Motor neuron (in vitro differentiated cells): ENCODE data around the gene SULT1A2. TPM values are rescaled to one million over a fixed set of nuclear protein-coding genes. Genes with fewer than 3 reads are reported as not detected.
"Not testable (repeated sequence)": the region's sequence is repeated elsewhere in the genome, so short reads cannot be mapped to it uniquely, and the experiment has no call there.

ENCODE experiments used
- ATAC-seq, 8 experiments: fragments of 200-7000 bp; cut with Tn5 transposase; replicated peaks in 6 of 8; 2 replicates each; pipeline ENCODE4 v1.8.0; 2021; ENCODE audit warnings: mild to moderate bottlenecking in 8 of 8, moderate library complexity in 8 of 8
- H3K27ac ChIP-seq, 2 donors: fragments of 250-450 bp; sonication (Bioruptor Pico); 2 replicates each; pipeline ENCODE4 v1.9.0; 2021; ENCODE audit warnings: antibody characterized with exemption in 2 of 2, mild to moderate bottlenecking in 2 of 2, moderate library complexity in 1 of 2
- H3K4me1 ChIP-seq, 2 donors: fragments of 250-450 bp; sonication (Bioruptor Pico); replicated peaks in 1 of 2; 2 replicates each; pipeline ENCODE4 v1.6.1; 2021; ENCODE audit warnings: antibody characterized with exemption in 2 of 2, mild to moderate bottlenecking in 2 of 2, moderate library complexity in 1 of 2
- H3K4me3 ChIP-seq, 5 donors: fragments of 250-450 bp; sonication (Bioruptor Pico); 2 replicates each; pipeline ENCODE4 v1.9.0; 2021; ENCODE audit warnings: antibody characterized with exemption in 5 of 5, mild to moderate bottlenecking in 5 of 5, moderate library complexity in 4 of 5
- WGBS, 10 experiments: fragments of 450-650 bp; shearing (Covaris generic); methylation state at CpG; one replicate each; pipeline ENCODE4 v1.0.0; 2022; 5-methylcytosine and 5-hydroxymethylcytosine counted together
- in situ Hi-C, 9 experiments: fragments of 400-800 bp; cut with MboI; loops; one replicate each; pipeline ENCODE4 v1.15.0; 2021; ENCODE audit warnings: low sequenced_read_pairs in 9 of 9, low pct_unique_long_range_greater_than_20kb in 2 of 9; ENCODE audit not compliant: unreplicated experiment in 9 of 9
- total RNA-seq, 8 experiments: library from RNA; unstranded; fragments of 300-600 nt; gene quantifications; 2 replicates each; pipeline versions ENCODE4 v1.2.3 to v1.2.4, GENCODE V29; 2022

The SULT1A2 gene
- total RNA-seq = 1 to 10 TPM in 1 of 8 experiments, under 1 TPM in 6, not detected in 1; 0.11 to 1.2 (median 0.21) TPM

- Histone ChIP-seq H3K27ac (no peak within 1 kb of the TSS), H3K4me1 (peaks cover 8 to 12% of the 10 kb centered on the region in 2 donors), H3K4me3 (no peak within 1 kb of the TSS)
- whole genome bisulfite sequencing, 10 experiments = 20 to 50% methylated on average over 2 to 3 of the region's 11 CpGs; no CpG with 5 or more reads in 8 of the 10 experiments
- in situ Hi-C loops = no loop called here
- ATAC-seq = peak in 1 of 8 experiments; percentile 31
Measured at GRCh38 chr16:28596840-28597691, at the start of gene SULT1A2. Gene SULT1A2 (minus strand): TSS chr16:28597050. CDS start chr16:28595930, 1,120 bp downstream.

GRCh38 chr16:28639959-28640358 is 43.1 kb upstream of the SULT1A2 start:
- H3K27ac ChIP-seq, H3K4me3 ChIP-seq, in situ Hi-C loops, ATAC-seq, H3K4me1 ChIP-seq: not testable (repeated sequence)
- no CpG with 5 or more reads among the region's 2 CpGs for WGBS, 10 experiments

DNA sequence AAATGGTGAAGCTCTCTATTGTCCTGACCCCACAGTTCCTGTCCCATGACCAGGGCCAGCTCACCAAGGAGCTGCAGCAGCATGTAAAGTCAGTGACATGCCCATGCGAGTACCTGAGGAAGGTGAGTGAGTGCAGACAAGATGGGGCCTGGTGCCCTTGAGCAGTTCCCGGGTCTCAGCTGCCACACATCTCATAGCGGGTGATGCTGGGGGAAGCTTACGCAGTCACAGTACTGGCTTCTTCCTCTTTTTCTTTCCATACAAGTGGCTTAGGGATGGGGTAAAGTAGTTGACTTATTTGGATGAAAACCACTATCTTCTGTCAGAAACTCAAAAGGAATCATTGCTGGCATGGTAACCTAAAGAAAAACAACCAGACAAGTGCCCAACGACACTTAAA is 41.5 kb upstream of the SULT1A2 start:
- H3K4me1 ChIP-seq, H3K27ac ChIP-seq, ATAC-seq, in situ Hi-C loops, H3K4me3 ChIP-seq: not testable (repeated sequence)
- no CpG with 5 or more reads among the region's 5 CpGs for WGBS, 10 experiments

- H3K27ac ChIP-seq, ATAC-seq, in situ Hi-C loops, H3K4me1 ChIP-seq, H3K4me3 ChIP-seq: not testable (repeated sequence)
- no CpG with 5 or more reads among the region's 1 CpG for WGBS, 10 experiments
Measured at GRCh38 chr16:28637765-28638164, 40.9 kb upstream of the SULT1A2 start, which contains the start of gene NPIPB8. Gene NPIPB8 (plus strand): TSS chr16:28638065. CDS start chr16:28638361, 296 bp downstream.

- H3K4me1 ChIP-seq, H3K27ac ChIP-seq, H3K4me3 ChIP-seq, ATAC-seq, in situ Hi-C loops: not testable (repeated sequence)
- 0 to 86% (median 61%) methylated on average over 1 to 3 of the region's 5 CpGs; no CpG with 5 or more reads in 6 of the 10 experiments for WGBS, 10 experiments
Measured at GRCh38 chr16:28636093-28636823, 39.4 kb upstream of the SULT1A2 start.

DNA sequence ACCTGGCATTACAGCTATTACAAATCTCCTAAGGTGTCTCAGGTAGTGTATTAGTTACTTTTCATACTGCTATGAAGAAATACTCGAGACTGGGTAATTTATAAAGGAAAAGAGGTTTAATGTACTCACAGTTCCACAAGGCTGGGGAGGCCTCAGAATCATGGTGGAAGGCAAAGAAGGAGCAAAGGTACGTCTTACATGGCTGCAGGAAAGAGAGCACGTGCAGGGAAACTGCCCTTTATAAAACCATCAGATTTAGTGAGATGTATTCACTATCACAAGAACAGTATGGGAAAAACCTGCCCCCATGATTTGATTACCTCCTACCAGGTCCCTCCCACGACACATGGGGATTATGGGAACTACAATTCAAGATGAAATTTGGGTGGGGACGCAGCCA is 34.1 kb upstream of the SULT1A2 start:
- H3K4me1 ChIP-seq, H3K27ac ChIP-seq, in situ Hi-C loops: not testable (repeated sequence)

DNA sequence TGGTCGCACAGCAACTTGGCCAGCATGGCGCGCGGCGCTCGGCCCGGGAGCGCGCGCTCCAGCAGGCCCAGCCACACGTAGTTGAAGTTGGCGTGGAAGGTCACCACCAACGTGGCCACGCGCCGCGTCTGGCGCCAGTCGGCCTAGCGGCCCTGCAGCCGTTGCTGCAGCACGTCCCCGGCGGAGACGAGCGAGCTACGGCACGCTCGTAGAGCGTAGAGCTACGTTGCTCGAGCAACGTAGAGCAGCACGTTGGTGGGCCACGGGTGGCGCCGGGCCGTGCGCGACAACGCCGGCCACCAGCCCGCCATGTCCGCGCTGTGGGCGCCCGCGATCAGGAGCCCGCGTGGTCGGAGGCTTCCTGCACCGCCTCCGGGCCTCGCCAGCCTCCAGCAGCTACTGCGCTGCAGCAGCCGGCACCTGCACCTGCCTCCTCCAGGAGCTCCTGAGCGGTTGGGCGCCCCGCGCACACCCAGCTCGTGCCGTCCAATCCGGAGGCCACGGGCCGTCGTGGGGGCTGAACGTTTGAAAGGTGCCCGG is 26.4 kb upstream of the SULT1A2 start:
- Histone ChIP-seq H3K27ac (no peak overlapping the region), H3K4me3 (no peak overlapping the region), H3K4me1 (peaks cover 0 to 4% of the 10 kb centered on the region in 2 donors)
- in situ Hi-C loops = no loop called here
- WGBS, 10 experiments = 0 to 100% (median 82%) methylated on average over 1 to 25 of the region's 68 CpGs; no CpG with 5 or more reads in 4 of the 10 experiments
- ATAC-seq = peak in 3 of 8 experiments; percentile 65 to 79 (median 78)

More for the DNA sequence above, 34.1 kb upstream of the SULT1A2 start:
- not testable (repeated sequence) for H3K4me3 ChIP-seq, ATAC-seq
- WGBS, 10 experiments = 40% methylated on average over 1 of the region's 5 CpGs; no CpG with 5 or more reads in 9 of the 10 experiments

DNA sequence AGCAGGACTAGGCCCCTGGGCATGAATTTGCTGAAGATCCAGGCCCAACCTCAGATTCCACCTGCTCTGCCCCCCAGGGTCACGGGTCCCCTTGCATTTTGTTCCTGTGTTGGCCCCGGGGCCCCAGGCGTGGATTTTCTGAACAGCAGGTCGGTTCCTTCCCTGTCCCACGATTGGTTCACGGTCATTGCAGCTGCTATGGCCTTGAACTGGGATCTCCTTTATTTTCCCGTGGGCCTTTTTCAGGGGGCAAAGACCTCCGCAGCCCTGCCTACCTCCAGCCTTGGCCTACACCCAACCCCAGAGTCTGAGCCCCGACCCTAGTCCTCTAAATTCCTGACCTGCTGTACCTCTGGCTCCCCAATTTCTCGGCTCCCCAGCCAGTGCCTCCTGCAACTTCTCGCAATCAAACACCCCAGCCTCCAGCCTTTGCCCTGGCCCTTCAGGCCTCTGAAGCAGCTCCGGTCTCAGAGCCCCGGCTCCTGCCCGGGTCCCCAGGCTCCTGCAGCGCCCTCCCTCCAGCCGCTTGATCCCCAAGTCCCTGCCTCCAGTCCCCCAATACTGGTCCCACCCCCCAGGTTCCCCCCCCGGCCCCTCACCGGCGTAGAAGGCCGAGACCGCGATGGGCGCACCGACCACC is 25.8 kb upstream of the SULT1A2 start:
- ATAC-seq, H3K27ac ChIP-seq, in situ Hi-C loops, H3K4me3 ChIP-seq, H3K4me1 ChIP-seq: not testable (repeated sequence)
- 65 to 90% methylated on average over 2 to 4 of the region's 24 CpGs; no CpG with 5 or more reads in 8 of the 10 experiments for WGBS, 10 experiments

DNA sequence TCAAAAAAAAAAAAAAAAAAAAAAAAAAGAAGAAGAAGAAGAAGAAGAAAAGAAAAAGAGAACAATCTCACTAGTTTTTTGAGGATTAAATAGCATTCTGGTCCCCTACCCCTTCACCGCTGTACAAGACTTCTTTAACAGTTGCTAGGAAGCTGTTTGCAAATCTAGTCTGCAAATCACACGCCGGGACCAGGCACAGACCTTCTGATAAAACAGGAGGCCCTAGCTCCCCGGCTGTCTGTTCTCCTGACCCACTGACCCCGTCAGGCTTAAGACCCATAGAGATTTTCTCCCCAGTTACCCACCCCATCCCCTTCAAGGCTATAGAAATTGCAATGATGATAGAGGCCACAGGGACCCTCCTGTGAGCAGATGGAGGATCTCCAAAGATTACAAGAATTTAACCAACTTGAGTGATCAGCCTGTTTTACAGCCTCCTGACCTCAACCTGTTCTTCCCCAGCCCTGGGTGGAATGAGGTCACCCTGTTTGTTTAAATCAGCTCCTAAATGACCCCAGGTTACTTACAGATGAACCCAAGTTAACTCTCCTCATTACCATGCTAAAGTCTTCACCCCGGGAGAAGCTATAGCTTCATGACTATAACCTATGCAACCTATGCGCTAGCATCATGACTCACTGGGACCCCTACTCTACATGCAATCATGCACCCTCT is 24.8 kb upstream of the SULT1A2 start:
- Histone ChIP-seq H3K4me1 (peaks cover 0 to 7% of the 10 kb centered on the region in 2 donors), H3K27ac (no peak overlapping the region), H3K4me3 (no peak overlapping the region)
- ATAC-seq = peak in 1 of 8 experiments; percentile 44
- in situ Hi-C loops = no loop called here
- 0 to 100% (median 42%) methylated on average over 1 to 5 of the region's 7 CpGs; no CpG with 5 or more reads in 1 of the 10 experiments for WGBS, 10 experiments

DNA sequence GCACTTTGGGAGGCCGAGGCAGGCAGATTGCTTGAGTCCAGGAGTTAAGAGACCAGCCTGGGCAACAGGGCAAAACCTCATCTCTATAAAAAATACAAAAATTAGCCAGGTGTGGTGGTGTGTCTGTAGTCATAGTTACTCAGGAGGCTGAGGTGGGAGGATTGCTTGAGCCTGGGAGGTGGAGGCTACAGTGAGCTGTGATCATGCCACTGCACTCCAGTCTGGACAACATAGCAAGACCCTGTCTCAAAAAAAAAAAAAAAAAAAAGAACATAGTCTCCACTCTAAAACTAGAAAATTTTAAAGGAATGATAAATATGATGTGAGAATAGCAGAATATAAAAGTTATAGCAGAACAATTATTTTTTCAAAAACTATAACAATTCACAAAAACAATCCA is 23.5 kb upstream of the SULT1A2 start:
- 33 to 100% (median 71%) methylated on average over 1 of the region's 1 CpG; no CpG with 5 or more reads in 4 of the 10 experiments for WGBS, 10 experiments
- H3K4me3 ChIP-seq, ATAC-seq, H3K27ac ChIP-seq, in situ Hi-C loops: not testable (repeated sequence)
- H3K4me1 ChIP-seq = peaks cover 0 to 10% of the 10 kb centered on the region in 2 donors

DNA sequence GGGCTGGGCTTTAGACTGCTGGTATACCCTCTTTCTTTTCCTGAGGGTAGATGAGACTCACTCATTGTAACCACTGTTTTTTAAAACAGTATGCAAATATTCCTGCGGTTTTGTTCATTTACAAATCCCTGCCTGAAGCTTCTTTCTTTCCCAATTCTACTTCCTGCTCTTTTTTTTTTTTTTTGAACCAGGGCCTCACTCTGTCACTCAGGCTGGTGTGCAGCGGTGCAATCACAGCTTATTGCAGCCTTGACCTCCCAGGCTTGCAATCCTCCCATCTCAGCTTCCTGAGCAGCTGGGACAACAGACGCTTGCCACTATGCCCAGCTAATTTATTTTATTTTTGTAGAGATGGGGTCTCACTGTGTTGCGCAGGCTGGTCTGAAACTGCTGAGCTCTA is 21.0 kb upstream of the SULT1A2 start:
- peak in 7 of 8 experiments; percentile 45 to 91 (median 72) for ATAC-seq
- in situ Hi-C loops = no loop called here
- Histone ChIP-seq H3K27ac (no peak overlapping the region), H3K4me1 (peaks cover 0 to 10% of the 10 kb centered on the region in 2 donors), H3K4me3 (no peak overlapping the region)
- WGBS, 10 experiments = 0 to 52% (median 8%) methylated on average over 1 to 3 of the region's 4 CpGs; no CpG with 5 or more reads in 3 of the 10 experiments

DNA sequence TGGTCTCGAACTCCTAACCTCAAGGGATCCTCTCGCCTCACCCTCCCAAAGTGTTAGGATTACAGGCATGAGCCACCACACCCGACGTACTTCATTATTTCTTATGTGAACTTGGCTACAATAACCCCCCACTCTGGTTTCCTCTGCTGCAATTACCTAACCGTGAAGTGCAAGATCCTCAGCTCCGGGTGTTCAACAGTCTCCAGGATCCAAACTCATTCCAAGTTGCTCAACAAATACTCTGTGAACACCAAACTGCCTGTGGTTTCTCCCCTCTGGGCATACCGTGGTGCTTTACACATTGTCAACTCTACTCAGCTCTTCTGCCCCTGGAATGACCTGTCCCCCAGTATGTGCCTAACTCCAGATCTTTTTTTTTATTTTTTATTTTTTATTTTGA is 19.8 kb upstream of the SULT1A2 start:
- in situ Hi-C loops = no loop called here
- 20 to 98% (median 84%) methylated on average over 2 to 7 of the region's 7 CpGs; no CpG with 5 or more reads in 2 of the 10 experiments for WGBS, 10 experiments
- no peak for ATAC-seq
- H3K27ac ChIP-seq = no peak overlapping the region
- H3K4me1 ChIP-seq = peaks cover 0 to 10% of the 10 kb centered on the region in 2 donors
- H3K4me3 ChIP-seq = no peak overlapping the region
